ENCODE results near the gene LTBP3.

The LTBP3 gene

GRCh38 chr11:65558002-65558929 is at the start of gene LTBP3:
Gene LTBP3, minus strand, starts transcription at chr11:65558359. Its CDS starts 400 bp downstream, at chr11:65557959.
- peak; percentile 87 for DNase-seq (ENCODE audit: low spot score)

DNA sequence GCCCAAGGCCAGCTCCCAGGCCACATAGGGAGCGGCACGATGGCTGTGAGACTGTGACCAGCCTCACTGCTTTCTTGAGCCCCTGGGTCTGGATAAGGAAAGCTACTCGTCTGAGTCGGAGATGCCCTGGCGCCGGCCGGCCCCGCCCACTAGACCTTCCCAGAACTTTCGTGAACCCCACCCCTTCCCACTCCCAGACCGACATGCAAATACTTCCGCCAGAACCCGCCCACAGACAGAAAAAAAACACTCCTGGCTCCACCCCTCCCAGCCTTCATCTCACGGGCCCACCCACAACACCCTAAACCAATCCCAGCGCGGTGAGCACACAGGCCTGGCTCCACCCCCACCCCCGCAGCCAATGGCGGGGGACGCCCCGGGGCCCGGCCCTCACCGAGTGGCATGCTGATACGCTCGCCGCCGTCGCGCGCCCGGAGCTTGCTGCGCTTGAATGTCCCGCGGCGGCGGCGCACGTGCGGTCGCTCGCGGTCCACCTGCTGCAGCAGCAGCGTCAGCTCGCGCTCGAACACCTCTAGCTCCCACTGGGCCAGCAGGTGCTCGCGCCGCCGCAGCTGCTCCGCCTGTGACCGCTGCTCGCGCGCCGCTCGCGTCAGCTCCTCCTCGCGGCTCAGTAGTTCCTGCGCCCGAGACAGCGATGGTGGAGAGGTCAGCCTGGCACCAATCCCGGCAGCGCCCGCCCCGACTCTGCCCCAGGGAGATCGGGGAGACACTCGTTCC is 48.9 kb upstream of the LTBP3 start:
- peak; percentile 98 for DNase-seq (ENCODE audit: low spot score)

DNA sequence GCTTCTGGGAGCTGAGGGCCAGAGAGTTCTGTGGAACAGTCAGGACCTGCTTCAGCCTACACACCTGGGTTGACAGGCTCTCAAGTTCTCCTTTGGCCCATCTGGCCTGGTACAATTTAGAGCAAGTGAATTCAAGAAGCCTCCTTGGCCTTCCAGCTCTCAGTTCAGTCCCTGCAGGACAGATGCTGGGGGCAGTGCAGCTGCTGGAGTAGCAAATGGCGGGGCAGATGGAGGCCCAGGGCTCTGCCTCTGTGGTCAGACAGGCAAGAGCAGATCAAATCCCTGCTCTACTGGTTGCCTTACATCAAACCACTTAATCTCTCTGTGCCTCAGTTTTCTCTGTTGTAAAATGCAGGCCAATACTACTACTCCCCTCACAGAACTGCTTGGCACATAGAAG is 46.1 kb upstream of the LTBP3 start:
- DNase-seq (ENCODE audit: low spot score), result no peak

DNA sequence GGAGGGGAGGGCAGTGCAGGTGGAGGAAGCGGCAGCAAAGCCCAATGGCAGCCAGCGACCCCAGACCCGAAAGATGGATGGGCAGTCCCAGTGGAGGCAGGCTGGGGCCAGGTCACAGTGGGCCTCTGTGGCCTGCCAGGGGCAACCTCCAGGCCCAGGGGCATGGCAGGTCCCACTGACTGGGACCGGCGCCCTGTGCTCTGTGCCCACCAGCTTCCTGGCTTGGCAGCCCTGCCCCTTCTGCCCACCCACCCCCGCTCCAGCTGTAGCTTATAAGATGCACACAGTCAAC is 41.7 kb upstream of the LTBP3 start:
- DNase-seq (ENCODE audit: low spot score), result no peak

- DNase-seq (ENCODE audit: low spot score), result no peak
Observed at GRCh38 chr11:65599216-65599954, 41.2 kb upstream of the LTBP3 start.

DNA sequence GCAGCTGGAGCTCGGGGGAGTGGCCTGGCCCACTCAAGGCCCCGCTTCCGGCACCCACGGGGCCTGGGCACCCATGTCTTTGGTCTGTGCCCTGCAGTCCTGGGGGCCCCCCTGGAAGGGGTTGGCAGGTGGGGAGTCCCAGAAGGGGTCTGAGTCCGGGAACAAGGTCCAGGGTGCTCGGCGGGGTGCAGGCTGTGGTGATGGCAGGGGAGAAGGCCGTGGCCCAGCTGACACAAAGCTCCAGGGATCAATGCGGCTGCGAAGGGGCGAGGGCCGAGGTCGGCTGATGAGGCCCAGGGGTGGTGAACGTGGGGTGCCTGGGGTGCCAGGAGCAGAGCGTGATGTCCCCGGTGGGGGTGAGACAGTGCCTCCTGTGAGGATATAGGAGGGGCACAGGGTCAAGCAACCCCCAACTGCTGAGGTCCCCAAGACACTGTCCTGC is 40.1 kb upstream of the LTBP3 start:
- no peak for DNase-seq (ENCODE audit: low spot score)

DNA sequence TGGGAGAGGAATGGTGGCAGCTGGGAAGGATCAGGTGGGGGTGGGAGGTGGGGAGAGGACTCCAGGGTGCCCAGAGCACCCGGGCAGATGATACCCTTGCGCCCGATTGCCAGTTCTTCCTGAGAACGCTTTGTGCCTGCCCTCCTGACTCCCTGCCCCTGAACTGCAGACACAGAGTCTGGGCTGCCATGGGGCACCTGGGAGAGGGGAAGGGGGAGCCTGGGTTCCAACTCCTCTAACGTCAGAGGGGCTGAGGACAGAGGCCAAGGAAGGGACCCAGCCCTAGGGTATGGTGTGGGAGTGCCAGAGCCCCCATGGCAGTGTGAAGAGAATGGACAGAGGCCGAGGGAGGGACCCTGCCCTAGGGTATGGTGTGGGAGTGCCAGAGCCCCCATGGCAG is 38.4 kb upstream of the LTBP3 start:
- no peak for DNase-seq (ENCODE audit: low spot score)

- DNase-seq (ENCODE audit: low spot score), result no peak
Observed at GRCh38 chr11:65595543-65596281, 37.6 kb upstream of the LTBP3 start, which contains the start of gene KCNK7. Gene KCNK7, minus strand, starts transcription at chr11:65595800. Its CDS starts 28 bp downstream, at chr11:65595772.

GRCh38 chr11:65595131-65595530 is 37.0 kb upstream of the LTBP3 start:
- DNase-seq (ENCODE audit: low spot score), result no peak

DNA sequence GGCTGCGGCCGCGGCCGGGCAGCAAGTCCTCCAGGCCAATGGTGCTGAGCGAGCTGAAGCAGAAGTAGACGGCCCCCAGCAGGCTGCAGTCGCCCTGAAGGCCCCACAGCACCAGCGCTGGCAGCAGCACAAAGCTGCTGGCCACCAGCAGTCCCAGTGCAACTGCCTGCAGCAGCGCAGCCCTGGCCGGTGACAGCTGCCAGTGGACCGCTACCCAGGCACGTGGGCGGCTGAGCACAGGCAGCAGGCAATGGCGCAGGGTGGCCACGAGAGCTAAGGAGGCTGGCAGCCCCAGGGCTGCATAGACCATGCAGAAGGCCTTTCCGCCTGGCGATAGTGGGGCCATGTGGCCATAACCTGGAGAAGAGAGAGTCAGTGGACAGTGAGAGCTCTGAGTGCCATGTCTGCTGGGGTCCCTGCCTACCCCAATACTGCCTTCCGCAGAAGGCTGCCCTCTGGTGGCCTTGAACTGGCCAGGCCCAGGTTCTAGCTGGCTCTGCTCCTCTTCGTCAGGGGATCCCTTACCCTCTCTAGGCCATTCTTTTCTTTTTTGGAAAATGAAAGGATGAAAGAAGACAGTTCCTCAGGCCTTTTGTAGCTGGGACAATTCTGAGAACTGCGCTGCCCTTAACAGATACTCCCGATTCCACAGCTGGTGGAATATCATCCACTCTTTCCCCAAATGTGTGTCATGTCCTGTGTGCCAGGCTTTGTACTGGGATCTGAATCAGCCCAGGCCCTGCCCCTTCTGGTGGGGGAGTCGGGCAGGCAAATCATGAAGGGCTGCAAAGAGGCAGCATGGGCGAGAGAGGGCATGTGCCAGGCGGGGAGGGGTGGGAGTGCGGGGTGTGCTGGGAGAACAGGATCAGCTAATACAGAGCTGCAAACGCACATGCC is 35.6 kb upstream of the LTBP3 start:
- no peak for DNase-seq (ENCODE audit: low spot score)

DNA sequence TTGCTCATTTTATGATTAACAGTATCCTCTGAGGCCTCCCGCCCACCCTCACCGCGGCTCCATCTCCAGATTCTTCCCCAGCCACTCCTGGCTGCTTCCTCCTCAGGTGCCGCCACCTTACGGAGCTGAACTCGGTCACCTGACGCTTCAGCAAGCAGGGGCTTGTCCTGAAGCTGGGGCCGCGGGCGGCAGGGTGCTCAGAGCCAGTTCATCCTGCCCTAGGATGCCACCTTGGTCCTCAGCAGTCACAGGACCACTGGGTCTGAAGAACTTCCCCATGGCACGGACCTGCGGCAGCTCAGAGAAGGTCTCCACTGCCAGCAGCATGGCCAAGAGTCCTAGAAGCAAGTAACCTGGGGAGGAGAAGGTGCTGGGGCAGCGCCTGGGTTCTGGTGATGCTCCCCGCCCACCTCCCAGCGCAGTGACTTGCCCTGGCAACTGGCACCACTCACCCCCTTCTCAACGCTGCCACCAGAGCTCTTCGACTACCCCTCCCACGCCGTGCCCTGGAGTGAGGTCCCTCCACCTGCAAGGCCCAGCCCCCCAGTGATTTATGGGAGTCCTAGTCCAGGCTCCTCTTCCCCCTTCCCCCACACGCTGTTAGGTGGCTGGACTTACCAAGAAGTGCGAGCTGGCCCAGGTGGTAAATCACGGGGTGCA is 34.8 kb upstream of the LTBP3 start:
- no peak for DNase-seq (ENCODE audit: low spot score)

DNA sequence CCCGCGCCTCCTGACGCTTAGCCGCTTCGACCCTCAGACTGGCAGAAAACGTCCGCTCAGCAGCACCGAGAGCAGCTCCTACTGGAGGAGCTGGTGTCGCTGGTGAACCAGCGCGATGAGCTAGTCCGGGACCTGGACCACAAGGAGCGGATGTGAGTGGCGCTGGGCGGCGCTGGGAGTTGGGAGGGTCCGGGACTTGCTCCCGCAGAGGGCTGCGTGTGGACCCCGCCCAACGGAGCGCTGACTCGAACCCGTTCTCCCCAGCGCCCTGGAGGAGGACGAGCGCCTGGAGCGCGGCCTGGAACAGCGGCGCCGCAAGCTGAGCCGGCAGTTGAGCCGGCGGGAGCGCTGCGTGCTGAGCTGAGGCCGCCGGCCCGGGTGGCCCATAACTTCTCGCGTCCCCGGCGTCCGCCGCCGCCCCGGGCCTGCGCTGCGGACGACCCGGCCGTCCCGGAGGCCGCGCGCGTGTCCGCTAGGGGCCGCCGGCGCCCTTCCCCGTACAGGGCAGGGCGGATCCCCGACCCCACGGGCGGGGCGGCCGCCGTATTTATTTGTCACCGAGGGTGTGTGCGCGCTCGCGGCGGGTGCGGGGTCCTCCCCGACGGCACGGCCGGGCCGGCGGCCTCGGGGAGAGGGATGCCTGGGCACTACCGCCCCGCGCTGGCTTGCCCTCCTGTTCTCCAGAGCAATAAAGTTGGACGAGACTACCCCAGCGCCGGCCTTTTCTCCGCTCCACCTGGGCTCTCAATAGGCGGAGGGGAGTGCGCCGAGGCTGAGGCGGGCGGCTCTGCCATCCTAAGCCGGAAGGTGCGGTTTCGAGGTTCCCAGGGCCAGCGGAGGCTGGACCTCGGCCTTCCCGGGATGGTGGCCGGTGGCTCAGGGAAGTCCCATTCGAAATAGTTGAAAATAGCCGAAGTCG is 34.0 kb upstream of the LTBP3 start:
- DNase-seq (ENCODE audit: low spot score), result no peak

- no peak for DNase-seq (ENCODE audit: low spot score)
Observed at GRCh38 chr11:65590240-65590738, 32.1 kb upstream of the LTBP3 start.

DNA sequence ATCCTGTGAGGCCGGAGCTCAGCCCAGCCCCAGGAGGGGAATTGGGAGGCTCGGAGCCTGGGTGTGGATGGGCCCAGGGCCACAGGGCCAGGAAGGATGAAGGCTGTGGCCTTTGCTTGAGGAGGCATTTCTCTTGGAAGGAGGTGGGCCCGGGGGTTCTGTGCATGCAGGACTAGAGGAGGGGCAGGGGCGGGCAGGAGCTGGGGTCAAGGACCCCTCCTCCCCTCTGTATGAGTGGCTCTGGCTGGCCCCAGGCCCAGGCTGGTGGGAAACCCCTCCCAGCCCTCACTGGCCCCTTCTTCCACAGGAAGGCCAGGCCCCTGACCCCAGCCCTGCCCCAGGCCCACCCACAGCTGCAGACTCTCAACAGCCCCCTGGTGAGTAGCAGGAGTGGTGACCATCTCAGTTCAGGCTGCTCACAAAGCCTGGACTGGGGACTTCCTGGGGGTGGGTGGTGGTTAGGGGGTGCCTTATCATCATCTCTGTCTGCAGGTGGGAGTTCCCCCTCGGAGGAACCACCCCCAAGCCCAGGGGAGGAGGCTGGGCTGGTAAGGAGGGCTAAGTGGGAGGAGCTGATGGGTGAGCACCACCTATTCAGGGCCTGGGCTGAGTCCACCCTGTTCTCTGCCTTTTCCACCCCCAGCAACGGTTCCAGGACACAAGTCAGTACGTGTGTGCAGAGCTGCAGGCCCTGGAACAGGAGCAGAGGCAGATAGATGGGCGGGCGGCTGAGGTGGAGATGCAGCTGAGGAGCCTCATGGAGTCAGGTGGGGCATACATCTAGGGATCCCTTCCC is 31.5 kb upstream of the LTBP3 start:
- DNase-seq (ENCODE audit: low spot score), result no peak

- DNase-seq (ENCODE audit: low spot score), result peak; percentile 62
Observed at GRCh38 chr11:65588199-65589054, 30.3 kb upstream of the LTBP3 start.

DNA sequence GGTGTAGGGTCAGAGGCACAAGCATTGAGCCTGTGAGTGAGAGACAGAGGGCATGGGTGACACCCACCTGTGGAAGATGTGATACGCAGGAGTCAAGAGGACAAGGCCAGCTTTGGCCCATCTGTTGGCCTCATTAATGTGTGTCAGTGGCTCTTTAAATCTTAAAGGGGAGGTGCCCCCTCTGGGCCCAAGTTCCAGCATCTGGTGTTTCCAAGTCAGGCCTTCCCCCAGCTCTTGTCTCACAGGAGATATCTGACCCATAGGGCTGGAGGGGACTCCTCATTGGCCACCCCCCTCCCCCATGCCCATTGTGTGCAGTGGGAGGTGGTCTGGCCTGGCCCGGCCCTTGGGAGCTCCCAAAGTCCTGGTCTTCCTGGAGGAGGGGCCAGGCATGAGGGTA is 28.5 kb upstream of the LTBP3 start:
- no peak for DNase-seq (ENCODE audit: low spot score)

- DNase-seq (ENCODE audit: low spot score), result no peak
Observed at GRCh38 chr11:65586247-65586630, 28.1 kb upstream of the LTBP3 start.
